Stimulated activated CD8-positive, alpha-beta memory T cell treated with anti-CD3 and anti-CD28 coated beads, Interleukin-12 subunit alpha, Interleukin-12 subunit beta, amount 100 ng/mL, for 4 hours (primary cell): ENCODE measurements around the gene OBSL1.
A peak's percentile ranks its signal among the peaks of the same experiment; 100 is the strongest.

ENCODE experiments used
- DNase-seq: peaks from one replicate; pipeline ENCODE4 v3.0.0-alpha.2; 2020; ENCODE audit warnings: low read depth

Gene OBSL1

DNA sequence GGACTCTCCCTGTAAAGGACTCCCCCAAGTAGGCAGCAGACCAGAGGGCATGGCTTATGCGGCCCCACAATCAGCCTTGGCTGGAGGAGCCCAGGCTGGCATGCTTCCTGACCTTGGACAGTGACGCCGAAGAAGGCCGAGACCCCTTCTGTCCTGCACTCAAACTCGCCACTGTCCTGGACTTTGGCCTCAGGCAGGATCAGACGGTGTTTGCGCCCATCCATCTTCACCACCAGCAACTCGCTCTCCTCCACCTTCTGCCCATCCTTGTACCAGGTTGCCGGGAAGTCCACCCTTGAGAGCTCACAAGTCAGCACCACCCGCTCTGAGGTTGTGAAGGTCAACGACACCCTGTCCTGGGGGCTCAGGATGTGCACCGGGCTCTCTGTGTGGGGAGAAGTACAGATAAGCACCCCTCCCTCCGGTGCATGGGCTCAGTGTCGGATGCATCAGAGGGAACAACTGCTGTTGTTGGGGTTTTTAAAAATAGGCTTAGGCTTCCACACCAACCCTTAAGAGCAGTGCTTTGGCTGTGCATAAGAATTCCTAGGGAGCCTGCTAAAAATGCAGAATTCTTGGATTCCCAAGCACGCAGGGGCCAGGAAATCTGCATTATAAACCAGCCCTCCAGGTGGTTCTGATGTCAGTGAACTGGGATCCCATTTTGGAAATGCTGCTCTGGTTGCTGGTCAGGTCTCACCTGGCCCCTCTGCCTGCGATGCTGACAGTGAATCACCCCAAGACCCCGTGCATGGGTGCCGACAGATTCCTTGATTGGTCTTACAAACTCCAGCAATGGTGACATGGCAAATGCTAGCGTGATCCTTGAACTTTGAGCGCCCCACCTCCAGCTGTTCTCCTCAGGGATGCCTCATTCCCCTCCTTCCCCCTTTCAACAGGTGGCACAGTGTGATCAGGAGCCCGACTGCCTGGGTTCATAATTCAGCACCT, 5.9 kb downstream of the OBSL1 start:
- DNase-seq: no peak

DNA sequence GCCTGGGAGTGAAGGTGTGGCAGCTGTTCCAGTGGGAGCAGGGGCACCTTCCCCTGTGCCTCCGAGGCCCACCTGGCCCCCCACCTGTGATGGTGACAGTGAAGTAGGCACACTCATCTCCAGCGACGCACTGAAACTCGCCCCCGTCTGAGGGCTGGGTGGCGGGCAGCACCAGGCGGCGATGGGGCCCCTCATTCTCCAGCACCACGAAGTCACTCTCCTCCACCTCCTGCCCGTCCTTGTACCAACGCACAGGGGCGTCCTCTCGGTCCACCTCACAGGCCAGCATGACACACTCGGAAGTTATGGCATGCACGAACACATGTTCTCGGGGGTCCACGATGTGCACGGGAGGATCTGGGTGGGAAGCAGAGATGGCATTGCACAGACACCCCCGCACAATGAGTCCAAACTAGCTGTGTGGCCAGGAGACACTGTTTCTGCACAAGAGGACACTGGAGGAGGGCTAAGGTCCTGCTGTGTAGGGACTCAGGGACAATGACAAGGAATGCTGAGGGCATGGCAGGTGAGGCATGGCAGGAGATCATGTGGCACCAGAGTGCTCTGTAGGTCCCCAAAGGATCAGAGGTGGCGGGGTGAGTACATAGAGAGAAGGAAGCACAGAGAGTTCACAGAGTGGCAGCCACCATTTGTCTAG, 7.9 kb downstream of the OBSL1 start:
- DNase-seq: no peak

DNA sequence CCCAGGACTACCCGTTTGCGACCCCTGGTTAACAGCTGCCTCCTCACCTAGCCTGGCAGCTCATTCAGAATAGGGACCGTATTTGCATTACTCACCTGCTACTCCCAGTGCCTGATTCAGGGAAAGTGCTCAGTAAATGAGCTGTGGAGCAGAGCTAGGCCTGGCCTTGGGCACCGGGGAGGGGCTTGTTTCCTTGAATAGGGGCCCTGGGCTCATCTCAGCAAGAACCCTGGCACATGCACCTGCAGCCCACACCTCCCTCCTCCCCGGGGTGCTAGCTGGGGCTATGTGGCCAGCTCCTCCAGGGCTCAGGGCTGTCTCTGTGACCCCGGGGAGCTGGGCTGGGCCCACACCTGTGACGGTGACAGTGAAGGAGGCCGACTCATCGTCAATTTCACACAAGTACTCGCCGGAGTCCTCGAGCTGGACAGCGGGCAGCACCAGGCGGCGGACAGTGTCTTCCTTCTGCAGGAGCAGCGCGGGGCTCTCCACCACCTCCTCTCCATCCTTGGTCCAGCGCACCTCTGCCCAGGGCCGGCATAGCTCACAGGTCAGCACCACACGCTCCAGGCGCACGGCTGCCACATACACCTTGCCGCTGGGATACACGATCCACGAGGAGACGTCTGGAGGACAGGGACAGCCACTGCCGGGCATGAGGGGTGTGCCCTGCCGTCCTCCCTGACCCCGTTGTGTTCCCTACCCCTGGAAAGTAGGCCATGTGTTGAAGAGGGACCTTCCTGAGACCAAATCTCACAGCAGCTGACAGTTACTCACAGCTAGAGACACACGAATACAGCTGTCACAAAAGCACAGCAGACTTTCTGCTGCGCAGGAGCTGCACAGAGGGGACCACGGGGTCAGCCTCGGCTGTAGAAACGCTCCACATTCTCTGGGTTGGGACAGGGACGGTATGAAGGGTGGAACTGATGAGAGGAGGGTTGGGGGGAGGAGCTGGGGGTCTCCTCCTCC, 9.0 kb downstream of the OBSL1 start:
- no peak for DNase-seq

DNA sequence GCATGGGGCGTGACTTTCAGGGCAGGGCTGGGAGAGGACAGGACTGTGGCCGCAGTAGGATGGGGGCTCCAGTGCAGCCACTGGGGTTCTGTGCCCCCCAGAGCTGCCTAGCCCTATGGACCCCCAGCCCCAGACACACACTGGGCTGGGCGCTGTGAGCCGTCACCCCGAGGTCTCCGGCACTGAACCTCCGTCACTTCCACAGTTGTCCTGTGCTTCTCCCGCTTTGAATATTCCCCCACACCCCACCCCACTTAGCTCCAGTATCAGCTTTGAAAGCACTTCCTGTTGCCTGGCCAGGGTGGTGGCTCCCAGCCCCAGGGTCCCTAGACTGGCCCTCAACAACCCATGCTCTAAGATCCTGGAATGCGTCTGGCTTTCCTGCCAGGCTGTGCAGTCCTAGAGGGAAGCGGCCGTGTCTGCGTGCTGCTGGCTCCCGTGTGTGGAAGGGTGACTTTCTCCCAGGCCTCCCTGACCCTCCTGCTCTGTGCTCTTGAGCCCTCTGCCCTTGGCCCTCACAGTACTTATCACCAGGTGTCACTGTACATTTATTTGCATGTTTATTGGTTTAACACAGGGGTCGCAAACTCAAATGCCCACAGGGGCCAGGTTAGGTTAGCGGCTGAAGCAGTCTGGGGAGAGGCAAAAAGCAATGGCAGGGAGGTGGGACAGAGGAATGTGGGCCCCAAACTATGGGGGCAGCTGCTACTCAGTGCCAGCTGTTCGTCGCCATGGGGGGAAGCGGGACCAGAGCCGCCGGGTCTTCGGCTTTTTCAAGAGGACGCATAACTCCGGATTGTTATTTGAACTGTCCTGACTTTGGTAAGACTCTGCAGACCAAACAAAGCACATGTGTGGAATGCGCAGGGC, 9.9 kb downstream of the OBSL1 start:
- DNase-seq: no peak

DNA sequence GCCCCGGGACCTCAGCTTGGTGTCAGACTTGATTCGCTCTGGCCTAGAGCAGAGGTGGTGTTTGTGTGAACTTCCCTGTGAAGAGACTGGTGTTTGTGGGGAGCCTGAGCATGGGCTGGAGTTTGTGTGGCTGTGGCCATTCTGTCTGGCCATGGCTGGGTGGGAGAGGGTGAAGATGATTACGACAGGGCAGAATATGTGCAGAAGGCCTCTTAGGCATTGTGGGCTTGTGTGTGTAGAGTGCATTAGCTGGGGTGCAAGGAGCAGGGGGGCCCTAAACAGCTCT, 10.5 kb downstream of the OBSL1 start:
- DNase-seq: no peak

DNA sequence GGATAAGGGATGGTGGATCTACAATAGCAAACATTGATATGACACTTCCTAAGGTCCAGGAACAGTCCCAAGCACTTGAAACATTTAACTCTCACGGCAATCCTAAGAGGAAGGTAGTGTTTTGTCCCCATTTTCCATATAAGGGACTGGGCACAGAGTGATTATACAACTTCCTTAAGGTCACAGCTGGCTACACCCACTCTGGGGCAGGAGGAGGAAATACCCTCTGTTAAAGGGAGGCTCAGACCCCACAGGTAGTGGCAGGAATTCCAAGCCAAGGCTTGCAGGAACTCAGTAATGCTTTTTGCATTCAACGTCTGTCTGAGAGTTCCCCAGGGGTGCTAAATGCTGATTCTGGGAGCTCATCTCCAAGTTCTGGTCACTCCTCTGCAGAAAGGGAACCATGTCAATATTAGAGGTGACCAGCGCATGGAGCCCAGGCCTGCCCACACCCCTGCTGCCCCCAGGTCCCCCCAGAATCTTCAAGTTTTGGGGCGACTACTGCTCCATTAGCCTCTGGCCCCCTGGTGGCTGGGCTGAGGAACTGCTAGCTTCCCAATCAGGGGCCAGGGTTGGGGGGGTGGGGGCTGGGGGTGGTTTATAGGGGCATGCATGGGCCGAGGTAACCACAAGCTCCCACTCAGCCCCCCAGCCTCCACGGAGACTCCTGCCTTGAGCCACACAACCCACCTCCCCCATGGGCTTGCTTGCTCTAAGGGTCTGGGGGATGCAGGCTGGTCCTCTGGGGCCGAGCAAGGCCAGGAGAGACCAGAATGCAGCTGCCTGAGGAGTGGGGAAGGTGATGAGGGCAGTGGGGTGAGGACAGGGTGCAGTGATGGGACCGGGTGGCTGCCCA, 11.1 kb downstream of the OBSL1 start:
- DNase-seq: no peak

DNA sequence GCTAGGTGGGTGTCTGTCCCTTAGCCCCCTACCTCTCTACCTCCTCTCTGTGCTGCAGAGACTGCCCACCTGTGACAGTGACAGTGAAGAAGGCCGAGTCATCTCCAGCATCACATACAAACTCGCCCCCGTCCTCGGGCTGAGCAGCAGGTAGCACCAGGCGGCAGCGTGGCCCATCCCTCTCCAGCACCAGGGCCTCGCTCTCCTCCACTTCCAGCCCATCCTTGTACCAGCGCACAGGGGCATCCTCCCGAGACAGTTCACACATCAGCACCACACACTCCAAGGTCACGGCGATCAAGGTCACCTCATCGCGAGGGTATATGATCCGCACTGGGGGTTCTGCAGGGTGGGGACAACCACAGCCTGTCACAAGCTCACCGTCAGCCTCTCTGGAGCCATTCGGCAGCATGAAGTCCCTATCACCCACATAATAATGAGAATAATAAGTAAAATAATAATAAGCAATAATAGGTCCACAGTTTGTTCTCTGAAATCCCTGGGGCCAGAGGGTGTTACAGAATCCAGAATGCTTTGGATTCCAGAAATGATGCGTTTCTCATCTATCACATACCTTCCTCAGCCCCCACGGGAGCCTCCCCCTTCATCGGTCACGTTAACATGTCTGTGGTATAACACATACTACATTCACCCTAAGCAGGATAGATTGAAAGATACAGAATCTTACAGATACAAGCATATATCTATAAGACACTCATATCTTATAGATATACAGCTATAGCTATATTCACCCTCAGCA, 12.0 kb downstream of the OBSL1 start:
- DNase-seq: no peak

DNA sequence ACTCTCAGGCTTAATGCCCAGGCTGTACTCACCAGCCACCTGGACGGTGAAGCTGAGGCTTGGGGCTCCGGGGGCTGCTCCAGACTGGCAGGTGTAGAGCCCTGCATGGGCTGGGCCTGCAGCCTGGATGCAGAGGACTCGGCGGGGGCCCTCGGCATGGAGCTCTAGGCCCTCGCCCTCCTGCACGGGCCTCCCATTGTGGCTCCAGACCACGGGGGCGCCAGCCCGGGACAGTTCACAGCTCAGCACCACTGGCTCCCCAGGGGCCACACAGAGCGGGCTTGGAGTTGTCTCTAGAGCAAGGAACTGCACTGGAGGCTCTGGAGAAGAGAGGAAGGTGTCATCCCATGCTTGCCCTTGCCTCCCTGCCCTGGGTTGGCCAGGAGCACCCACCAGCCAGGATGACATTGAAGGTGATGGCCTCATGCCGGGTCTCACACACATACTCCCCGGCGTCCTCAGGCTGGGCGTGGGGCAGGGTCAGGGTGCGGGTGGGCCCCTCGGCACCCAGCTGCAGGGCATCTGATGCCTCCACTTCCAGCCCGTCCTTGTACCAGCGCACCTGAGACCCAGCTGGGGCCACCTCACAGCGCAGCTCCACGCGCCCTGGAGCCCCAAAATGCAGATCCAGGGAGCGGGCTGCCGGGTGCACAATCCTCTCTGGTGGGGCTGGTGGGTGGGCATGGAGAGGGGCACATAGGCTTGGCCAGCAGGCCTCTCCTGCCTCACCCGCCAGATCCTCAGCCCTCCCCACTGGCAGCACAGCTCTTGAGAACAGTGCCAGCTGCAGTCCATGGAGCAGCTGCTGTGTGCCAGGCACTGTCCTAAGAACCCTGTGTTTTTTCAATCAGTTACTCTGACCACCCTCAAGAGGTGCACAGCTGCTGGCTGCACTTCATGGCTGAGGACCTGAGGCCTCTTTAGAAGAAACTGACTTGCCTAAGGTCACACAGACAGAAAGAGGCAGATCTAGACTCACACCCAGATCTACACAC, 13.3 kb downstream of the OBSL1 start:
- DNase-seq: no peak

DNA sequence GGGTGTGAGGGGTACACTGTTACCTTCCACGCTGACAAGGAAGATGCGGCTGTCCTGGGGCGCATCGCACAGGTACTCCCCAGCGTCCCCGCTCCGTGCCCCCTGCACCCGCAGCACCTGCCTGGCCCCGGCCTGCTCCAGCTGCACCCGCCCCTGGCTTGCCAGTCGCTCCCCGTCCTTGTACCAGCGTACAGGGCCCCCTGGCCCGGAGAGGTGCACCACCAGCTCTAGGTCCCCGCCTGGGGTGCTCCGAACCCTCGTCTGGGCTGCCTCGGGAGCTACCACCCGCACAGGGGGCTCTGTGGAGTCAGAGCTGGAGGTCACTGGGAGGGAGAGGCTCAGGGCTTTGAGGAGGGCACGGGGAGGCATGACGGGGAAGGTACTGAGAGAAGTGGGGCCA, 14.0 kb downstream of the OBSL1 start:
- no peak for DNase-seq

DNA sequence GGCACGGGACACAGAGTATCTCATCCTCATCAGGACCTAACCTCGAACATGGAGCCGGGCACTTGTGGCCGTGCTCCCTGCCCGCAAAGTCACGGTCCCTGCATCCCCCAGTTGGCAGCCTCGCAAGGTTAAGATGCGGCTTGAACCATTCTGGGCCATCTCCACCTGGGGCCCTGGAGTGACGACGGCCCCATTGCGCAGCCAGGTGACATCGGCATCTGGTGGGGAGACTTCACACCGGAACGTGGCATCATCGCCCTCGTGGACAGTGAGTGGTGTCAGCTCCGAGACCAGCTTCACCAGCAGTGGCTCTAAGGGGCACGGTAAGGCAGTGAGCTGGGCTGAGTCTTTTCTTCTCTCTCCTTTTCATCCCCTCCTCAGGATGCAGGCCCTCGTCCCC, 14.9 kb downstream of the OBSL1 start:
- no peak for DNase-seq

DNA sequence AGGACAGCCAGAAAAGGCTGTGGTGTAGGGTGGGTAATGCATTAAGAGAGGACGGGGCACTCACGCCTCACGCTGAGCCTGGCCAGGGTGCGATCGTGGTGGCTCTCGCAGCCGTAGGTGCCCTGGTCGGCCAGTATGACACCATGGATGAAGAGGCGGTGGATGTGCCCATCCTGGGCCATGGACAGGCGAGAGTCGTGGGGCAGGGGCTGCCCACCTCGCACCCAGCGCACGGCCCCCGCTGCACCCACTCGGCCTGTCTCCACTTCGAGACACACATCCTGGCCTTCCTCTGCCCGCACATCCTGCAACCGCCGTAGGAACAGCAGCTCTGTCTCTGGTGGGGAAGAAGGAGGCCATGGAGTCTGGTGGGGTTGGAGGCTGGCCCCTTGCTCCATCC, 15.4 kb downstream of the OBSL1 start:
- DNase-seq: no peak

DNA sequence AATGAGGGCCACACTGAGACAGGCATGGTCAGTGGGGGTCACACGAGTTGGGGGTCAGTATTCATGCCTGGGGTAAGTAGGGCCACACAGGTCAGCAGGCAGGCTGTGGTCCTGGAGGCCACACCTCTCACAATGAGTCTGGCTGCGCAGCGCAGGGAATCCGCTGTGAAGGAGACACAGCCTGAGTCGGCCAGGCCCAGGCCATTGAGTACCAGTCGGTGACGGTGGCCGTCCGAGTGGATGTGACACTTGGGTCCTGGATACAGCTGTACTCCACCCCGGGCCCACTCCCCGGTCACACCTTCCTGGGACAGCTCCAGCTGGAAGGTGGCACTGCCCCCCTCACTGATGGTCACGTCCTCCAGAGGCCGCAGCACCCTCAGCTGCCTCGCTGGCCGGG, 17.0 kb downstream of the OBSL1 start:
- DNase-seq: no peak

DNA sequence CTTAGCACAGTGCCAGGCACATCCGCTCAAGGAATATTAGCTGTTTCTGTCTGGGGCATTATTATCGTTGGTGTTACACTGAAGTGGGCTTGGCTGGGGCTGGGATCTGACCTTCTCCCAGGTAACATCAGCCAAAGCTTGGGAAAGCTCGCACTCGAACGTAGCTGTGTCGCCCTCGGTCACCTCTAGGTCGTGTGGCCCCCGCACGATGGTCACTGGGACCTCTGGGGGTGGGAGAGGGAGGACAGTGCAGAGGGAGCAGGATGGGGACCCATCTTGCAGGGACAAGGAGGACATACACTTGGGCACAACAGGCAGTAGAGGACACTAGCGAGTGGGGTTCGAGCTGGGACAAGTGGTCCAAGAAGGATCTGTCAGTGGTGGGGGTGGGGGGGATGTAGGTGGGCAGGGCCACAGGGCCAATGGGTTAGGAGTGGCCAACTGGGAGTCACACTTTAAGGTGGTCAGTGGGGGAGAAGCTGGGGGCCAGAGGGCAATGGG, 17.8 kb downstream of the OBSL1 start:
- no peak for DNase-seq

DNA sequence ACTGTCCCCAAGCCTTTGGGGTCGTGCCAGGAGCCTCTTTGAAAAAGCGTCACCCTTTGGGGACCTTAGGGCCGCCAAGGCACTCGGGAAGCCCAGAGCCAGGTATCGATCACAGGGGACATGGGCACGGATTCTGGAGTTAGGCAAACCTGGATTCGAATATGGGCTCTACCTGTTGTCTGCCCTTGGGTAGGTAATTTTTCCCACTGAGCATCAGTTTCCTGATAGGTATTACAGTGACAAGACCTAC, 18.2 kb downstream of the OBSL1 start:
- DNase-seq: no peak

DNA sequence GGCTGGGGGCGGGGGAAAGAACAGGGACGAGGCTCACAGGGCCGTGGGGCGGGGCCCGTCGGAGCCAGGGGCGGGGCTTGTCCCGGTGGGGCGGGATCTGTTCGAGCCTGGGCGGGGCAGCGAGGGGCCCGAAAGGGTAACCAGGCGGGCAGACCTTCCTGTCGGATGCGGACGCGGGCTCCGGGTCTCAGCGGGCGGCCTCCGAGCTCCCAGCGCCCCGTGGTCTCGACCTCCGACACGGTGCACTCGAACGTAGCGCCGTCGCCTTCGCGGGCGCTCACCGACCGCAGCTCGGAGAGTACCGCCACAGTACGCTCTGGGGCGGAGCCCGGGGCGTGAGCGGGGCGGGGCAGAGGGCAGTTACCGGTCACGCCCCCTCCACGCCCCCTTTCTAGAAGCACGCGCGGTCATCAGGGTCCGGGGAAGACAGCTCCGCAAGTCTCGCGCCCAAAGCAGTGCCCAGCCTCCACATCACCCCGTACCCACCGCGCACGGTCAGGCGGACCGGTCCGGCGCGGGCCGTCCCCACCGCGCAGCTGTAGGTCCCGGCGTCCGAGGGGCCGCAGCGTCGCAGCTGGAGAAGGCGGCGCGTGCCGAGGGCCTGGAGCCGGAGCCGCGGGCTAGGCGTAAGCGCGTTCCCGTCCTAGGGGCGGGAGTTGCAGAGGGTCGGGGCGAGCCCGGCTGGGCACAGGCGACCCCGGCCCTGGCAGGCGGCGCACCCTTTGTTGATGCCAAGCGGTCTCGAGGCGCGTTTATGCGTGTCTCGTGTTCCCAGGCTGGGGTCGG, 18.8 kb downstream of the OBSL1 start:
- peak; percentile 64 for DNase-seq

DNA sequence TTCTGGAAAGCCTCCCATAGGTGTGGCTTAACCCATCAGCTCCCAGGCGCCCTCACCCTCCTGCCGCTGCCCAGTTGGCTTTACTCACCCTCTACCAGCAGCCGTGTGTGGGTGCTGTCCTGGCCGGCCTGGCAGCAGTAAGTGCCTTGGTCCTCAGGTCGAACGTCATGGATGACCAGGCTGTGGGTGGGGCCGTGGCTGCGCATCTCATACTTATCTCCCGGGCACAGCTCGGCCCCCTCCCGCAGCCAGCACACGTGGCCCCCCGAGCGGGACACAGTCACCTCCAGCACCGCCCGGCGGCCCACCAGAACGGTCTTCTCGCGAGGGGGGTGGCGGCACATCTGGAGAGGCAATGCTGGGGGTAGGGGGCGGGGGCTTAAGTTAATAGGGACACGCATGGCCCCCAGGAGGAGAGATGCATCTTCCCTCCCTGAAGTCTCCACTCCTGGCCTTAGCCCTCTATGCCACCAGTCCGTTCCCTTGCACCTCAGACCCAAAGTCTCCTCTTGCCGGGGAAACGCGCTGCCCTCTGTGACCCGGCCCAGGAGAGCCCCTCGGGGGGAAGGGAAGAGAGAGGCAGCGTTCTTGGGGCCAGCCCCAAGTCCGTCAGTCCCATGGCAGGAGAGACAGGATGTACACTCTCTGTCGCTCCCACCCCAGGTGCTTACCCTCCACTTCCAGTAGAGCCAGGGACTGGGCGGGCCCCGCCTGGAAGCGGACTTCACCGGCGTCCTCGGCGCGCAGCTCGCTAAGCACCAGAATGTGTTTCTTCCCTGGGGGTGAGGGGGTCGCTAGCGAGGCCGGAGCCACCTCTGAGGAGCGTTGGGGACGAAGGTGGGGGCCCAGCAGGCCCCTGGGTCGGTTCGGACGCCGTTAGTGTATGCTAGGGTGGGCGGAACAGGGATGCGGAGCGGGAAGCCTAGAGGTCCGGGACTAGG, 19.6 kb downstream of the OBSL1 start:
- no peak for DNase-seq

DNA sequence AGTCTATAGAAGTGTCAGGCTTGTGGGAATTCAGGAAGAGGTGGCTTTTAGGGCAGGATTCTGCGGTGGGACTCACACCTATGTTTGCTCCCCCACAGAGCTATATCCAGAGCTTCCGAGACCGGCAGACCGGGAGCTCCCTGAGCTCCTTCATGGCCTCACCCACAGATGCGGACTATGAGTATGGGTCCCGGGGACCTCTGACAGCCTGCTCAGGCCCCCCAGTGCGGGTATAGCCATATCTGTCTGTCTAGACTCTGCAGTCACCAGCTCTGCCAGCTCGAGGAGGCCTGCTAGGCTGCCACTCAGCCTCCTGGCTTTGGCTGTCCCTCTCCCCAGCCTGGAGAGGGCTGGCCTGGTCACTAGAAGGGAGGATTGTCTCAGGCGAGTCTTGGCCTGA, 21.7 kb downstream of the OBSL1 start:
- no peak for DNase-seq
